GM21367 (cell line): ENCODE data around the gene ELANE.
"Not testable (repeated sequence)": the region's sequence is repeated elsewhere in the genome, so short reads cannot be mapped to it uniquely, and the experiment has no call there.

ENCODE experiments used
- ATAC-seq: cut with Tn5 transposase; IDR thresholded peaks from one replicate; pipeline ENCODE4 v1.9.1; 2021; ENCODE audit not compliant: unreplicated experiment

Gene ELANE

GRCh38 chr19:876780-877314 is 24.7 kb downstream of the ELANE start:
- ATAC-seq = no peak

- not testable (repeated sequence) for ATAC-seq
These were observed 26.0 kb downstream of the ELANE start for GRCh38 chr19:877992-878660.

GRCh38 chr19:878751-879561 is 26.9 kb downstream of the ELANE start:
- not testable (repeated sequence) for ATAC-seq

- no peak for ATAC-seq
These were observed 27.8 kb downstream of the ELANE start for GRCh38 chr19:879711-880438.

- ATAC-seq = no peak
These were observed 29.4 kb downstream of the ELANE start for GRCh38 chr19:881385-882071.

- ATAC-seq = no peak
These were observed 30.9 kb downstream of the ELANE start for GRCh38 chr19:882871-883497.

- ATAC-seq = no peak
These were observed 31.6 kb downstream of the ELANE start for GRCh38 chr19:883661-884211.

- ATAC-seq = no peak
These were observed 32.5 kb downstream of the ELANE start for GRCh38 chr19:884420-885211.

- no peak for ATAC-seq
These were observed 33.6 kb downstream of the ELANE start for GRCh38 chr19:885536-886224.

- no peak for ATAC-seq
These were observed 35.0 kb downstream of the ELANE start for GRCh38 chr19:887072-887471.

- no peak for ATAC-seq
These were observed 35.5 kb downstream of the ELANE start for GRCh38 chr19:887599-887998.

- no peak for ATAC-seq
These were observed 36.7 kb downstream of the ELANE start for GRCh38 chr19:888581-889385.

GRCh38 chr19:889662-890295 is 37.7 kb downstream of the ELANE start:
- no peak for ATAC-seq

- no peak for ATAC-seq
These were observed 38.7 kb downstream of the ELANE start for GRCh38 chr19:890831-891230.

- not testable (repeated sequence) for ATAC-seq
These were observed 39.5 kb downstream of the ELANE start for GRCh38 chr19:891421-892200.

GRCh38 chr19:892243-892893 is 40.3 kb downstream of the ELANE start:
- ATAC-seq = peak; percentile 4
